GM12801 (cell line): ENCODE results near the gene EMID1.

Source experiments
- CTCF ChIP-seq: IDR thresholded peaks from one replicate; pipeline ENCODE4 v1.5.1; 2011; ENCODE audit warnings: control low read depth; ENCODE audit not compliant: insufficient read length; ENCODE audit errors: extremely low read depth

The EMID1 gene

GRCh38 chr22:29214232-29214631 is 8.5 kb downstream of the EMID1 start:
- no peak for TF ChIP-seq CTCF

- TF ChIP-seq CTCF, result no peak
Measured at GRCh38 chr22:29215012-29215860, 9.5 kb downstream of the EMID1 start.

- TF ChIP-seq CTCF, result no peak
Measured at GRCh38 chr22:29216011-29216872, 10.5 kb downstream of the EMID1 start.

- no peak for TF ChIP-seq CTCF
Measured at GRCh38 chr22:29216873-29217666, 11.4 kb downstream of the EMID1 start.

- TF ChIP-seq CTCF, result no peak
Measured at GRCh38 chr22:29217827-29218757, 12.4 kb downstream of the EMID1 start.

- no peak for TF ChIP-seq CTCF
Measured at GRCh38 chr22:29218758-29219408, 13.2 kb downstream of the EMID1 start.
